ENCODE results near the gene GALR1. TPM values are rescaled to one million over a fixed set of nuclear protein-coding genes. Genes with fewer than 3 reads are reported as not detected.

Gene GALR1
- 1 to 10 TPM in 1 of 5 donors, under 1 TPM in 2, not detected in 2; under 0.01 to 1.8 (median 0.55) TPM for total RNA-seq
- under 1 TPM in 1 of 3 donors, not detected in 2; 0.05 TPM for polyA plus RNA-seq
- long read RNA-seq, donor 1, result 0 reads
- long read RNA-seq, donor 2, result 0 reads
- long read RNA-seq, donor 3, result 0 reads
- long read RNA-seq, donor 4, result 0 reads
- long read RNA-seq, donor 5, result 0 reads
- long read RNA-seq, donor 6, result 0 reads
- long read RNA-seq, donor 7, result 0 reads
- long read RNA-seq, donor 8, result 0 reads
- long read RNA-seq, donor 9, result 0 reads
- long read RNA-seq, donor 10, result 0 reads

DNA sequence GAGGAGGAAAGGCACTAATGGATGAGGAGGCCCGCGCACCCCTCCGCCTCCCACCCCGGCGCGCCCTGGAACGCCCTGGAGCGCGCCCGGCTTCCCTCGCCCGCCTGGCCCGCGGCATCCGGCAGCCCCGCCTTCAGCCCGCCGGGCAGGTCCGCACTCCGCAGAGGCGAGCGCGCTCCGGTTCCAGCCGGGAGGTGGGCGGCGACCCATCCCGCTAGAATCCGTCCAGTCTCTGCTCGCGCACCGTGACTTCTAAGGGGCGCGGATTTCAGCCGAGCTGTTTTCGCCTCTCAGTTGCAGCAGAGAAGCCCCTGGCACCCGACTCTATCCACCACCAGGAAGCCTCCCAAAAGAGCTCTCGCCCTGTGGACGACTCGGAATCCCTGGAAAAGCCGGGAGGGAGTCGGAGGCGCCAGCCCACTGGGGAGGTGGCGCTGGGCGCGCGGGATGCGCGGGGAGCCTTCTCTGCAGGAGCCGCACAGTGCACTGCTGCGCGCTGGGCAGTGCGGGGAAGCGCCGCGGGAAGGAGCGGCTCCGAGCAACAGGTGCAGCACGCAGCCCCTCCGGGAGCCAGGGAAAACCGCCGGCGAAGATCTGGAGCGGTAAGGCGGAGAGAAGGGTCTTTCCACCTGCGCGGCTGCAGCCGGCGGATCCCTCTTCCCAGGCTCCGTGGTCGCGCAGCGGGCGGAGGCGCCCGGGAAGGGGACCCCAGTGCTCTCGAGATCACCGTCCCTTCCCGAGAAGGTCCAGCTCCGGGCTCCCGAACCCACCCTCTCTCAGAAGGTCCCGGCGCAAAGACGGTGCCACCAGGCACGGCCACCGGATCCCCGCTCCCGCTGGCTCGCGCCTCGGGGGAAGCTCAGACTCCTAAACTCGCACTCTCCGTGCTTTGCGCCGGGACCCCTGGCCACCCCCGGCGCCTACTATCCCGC, at the start of gene GALR1:
GALR1 (plus strand) TSS at position 280 of the 932 bp plus-strand sequence. CDS start 701 bp downstream, outside the sequence.
- Histone ChIP-seq H3K4me1 (peaks cover 26 to 33% (median 27%) of the 10 kb centered on the region in 4 donors), H3K27ac (no peak within 1 kb of the TSS), H3K9me3 (peaks cover 0 to 11% (median 7%) of the 10 kb centered on the region in 4 donors), H3K27me3 (peaks cover 13 to 69% (median 52%) of the 10 kb centered on the region in 3 donors), H3K4me3 (peak within 1 kb of the TSS; percentile 34 to 38 (median 36)), H3K36me3 (no peaks in the 10 kb centered on the region)
- DNase-seq, result peak in 1 of 2 donors; percentile 56
- intact Hi-C loops (cut with DNase I; ENCODE audit: low total_unique reads), result no loop called here
- TF ChIP-seq POLR2AphosphoS5 (IDR thresholded peaks at IDR 0.05) (no peak), POLR2A (IDR thresholded peaks at IDR 0.05) (no peak), EP300 (IDR thresholded peaks at IDR 0.05) (no peak)
- WGBS, 5 donors, result 2 to 6% (median 3%) methylated on average over 22 to 98 of the region's 98 CpGs

DNA sequence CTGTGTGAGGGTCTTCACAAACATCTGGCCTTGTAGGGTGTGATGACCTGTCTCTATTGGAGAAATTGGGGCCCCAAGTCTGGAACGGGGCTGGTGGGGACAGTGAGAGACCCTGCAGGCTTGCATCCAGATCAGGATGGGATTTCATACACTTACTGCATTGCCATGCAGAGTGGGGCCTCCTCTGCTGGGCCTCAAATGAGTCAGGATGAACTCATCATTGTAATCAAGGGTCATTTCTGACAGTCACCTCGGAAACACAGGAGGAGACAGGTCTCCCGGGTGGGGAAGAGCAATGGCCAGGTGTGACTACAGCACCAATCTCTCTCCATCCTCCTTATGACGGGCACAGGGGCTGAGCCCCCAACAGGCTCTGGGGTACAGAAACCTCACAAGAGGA, 48.1 kb upstream of the GALR1 start:
- no peak for TF ChIP-seq POLR2AphosphoS5 (IDR thresholded peaks at IDR 0.05)
- no peak for TF ChIP-seq POLR2A (IDR thresholded peaks at IDR 0.05)
- TF ChIP-seq CTCF (IDR thresholded peaks at IDR 0.05), result no peak
- TF ChIP-seq EP300 (IDR thresholded peaks at IDR 0.05), result no peak
- intact Hi-C loops (cut with DNase I; ENCODE audit: low total_unique reads), result no loop called here
- 76 to 92% (median 87%) methylated on average over 4 of the region's 4 CpGs for WGBS, 5 donors

GRCh38 chr18:77202329-77202728, 47.3 kb upstream of the GALR1 start:
- TF ChIP-seq CTCF (IDR thresholded peaks at IDR 0.05) (no peak), POLR2A (IDR thresholded peaks at IDR 0.05) (no peak), POLR2AphosphoS5 (IDR thresholded peaks at IDR 0.05) (no peak), EP300 (IDR thresholded peaks at IDR 0.05) (no peak)
- no peaks in the 10 kb centered on the region for H3K9me3 ChIP-seq
- H3K27ac ChIP-seq, result no peak overlapping the region
- no peak for DNase-seq
- H3K4me1 ChIP-seq, result peaks cover 0 to 17% (median 3%) of the 10 kb centered on the region in 4 donors
- intact Hi-C loops (cut with DNase I; ENCODE audit: low total_unique reads), result no loop called here
- H3K36me3 ChIP-seq, result no peaks in the 10 kb centered on the region
- no peak overlapping the region for H3K4me3 ChIP-seq
- 73 to 92% (median 85%) methylated on average over 7 of the region's 7 CpGs for WGBS, 5 donors
- no peaks in the 10 kb centered on the region for H3K27me3 ChIP-seq

More for the DNA sequence above, 48.1 kb upstream of the GALR1 start:
- H3K9me3 ChIP-seq, result no peaks in the 10 kb centered on the region
- no peak overlapping the region for H3K4me3 ChIP-seq
- H3K4me1 ChIP-seq, result peaks cover 0 to 9% (median 0%) of the 10 kb centered on the region in 4 donors
- H3K27ac ChIP-seq, result no peak overlapping the region
- DNase-seq, result no peak
- no peaks in the 10 kb centered on the region for H3K27me3 ChIP-seq
- no peaks in the 10 kb centered on the region for H3K36me3 ChIP-seq

DNA sequence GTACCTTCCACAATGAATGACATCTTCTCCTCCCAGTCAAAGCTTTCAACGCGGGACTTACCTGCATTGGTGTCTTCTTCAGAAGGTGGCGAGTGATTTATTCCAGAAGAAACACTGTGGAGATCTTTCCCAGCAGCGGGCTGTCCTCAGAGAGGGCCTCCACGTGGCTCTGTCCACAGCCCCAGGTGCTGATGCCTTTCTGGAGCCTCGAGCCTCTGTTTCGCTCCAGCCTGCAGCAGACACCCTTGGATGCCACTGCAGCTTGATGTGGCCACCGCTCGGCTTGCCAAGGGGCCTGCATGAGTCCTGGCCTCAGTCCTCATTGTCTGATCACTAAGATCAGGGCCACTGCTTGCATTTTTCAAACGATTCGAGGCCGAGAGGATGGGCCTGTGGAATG, 46.6 kb upstream of the GALR1 start:
- H3K4me1 ChIP-seq, result peaks cover 0 to 24% (median 10%) of the 10 kb centered on the region in 4 donors

More for the DNA sequence above, 46.6 kb upstream of the GALR1 start:
- WGBS, 5 donors, result 65 to 82% (median 72%) methylated on average over 12 of the region's 12 CpGs
- intact Hi-C loops (cut with DNase I; ENCODE audit: low total_unique reads), result no loop called here
- Histone ChIP-seq H3K27me3 (no peaks in the 10 kb centered on the region), H3K27ac (no peak overlapping the region), H3K4me3 (no peak overlapping the region), H3K9me3 (no peaks in the 10 kb centered on the region), H3K36me3 (no peaks in the 10 kb centered on the region)
- no peak for TF ChIP-seq POLR2A (IDR thresholded peaks at IDR 0.05)
- no peak for TF ChIP-seq EP300 (IDR thresholded peaks at IDR 0.05)
- TF ChIP-seq POLR2AphosphoS5 (IDR thresholded peaks at IDR 0.05), result no peak
- no peak for TF ChIP-seq CTCF (IDR thresholded peaks at IDR 0.05)
- DNase-seq, result peak in 1 of 2 donors; percentile 44

Data from stomach (tissue), 19 donors.